K562 (cell line): Measurements from ENCODE around the gene TP73. TPM values are rescaled to one million over a fixed set of nuclear protein-coding genes. Genes with fewer than 3 reads are reported as not detected.

ENCODE experiments used
- RAD21 ChIP-seq, 2 experiments: fragments of 250-450 bp in 1 of 2; fragments of 450-650 bp in 1 of 2; sonication (Bioruptor Pico) in 1 of 2; formaldehyde crosslinking in 1 of 2; IDR thresholded peaks in 1 of 2; conservative IDR thresholded peaks in 1 of 2; 2 replicates each; pipeline versions ENCODE4 v1.4.0 to v1.8.0; 2020 to 2022; ENCODE audit warnings: mild to moderate bottlenecking in 2 of 2, moderate library complexity in 1 of 2
- ZBED1 ChIP-seq: IDR thresholded peaks from 2 replicates; pipeline ENCODE4 v1.6.1; 2014
- ZBTB40 ChIP-seq, 2 experiments: fragments of 450-650 bp in 1 of 2; sonication (generic) in 1 of 2; formaldehyde crosslinking in 1 of 2; IDR thresholded peaks; 2 replicates each; pipeline versions ENCODE4 v1.7.1 to v1.9.0; 2016 to 2022; ENCODE audit warnings: inconsistent platforms in 1 of 2, mild to moderate bottlenecking in 1 of 2, missing genetic modification reagents in 1 of 2
- ZC3H8 ChIP-seq: fragments of 450-650 bp; IDR thresholded peaks from 2 replicates; pipeline ENCODE4 v1.6.1; 2017
- ZNF140 ChIP-seq: fragments of 250-450 bp; sonication (Bioruptor Pico); IDR thresholded peaks from 2 replicates; pipeline ENCODE4 v1.8.0; 2021; ENCODE audit warnings: moderate library complexity, mild to moderate bottlenecking, inconsistent platforms
- ZNF589 ChIP-seq: fragments of 200-800 bp; sonication (Bioruptor generic); IDR thresholded peaks from 2 replicates; pipeline ENCODE4 v1.6.1; 2016; ENCODE audit warnings: low read depth, missing genetic modification characterization, missing compliant biosample characterization
- ZSCAN29 ChIP-seq: fragments of 450-650 bp; IDR thresholded peaks from 2 replicates; pipeline ENCODE4 v1.6.1; 2017
- polyA plus RNA-seq, 8 experiments: library from polyadenylated mRNA; depleted of rRNA in 4 of 8; stranded (reverse) in 5 of 8; unstranded in 3 of 8; fragments of >200 nt; fragmentation: Nextera tagmentation in 2 of 8; fragmentation: Illumina TruSeq in 1 of 8; extraction: Ambion mirVana in 2 of 8; extraction: Trizol in 1 of 8; gene quantifications; 2 replicates each; pipeline versions ENCODE4 v1.2.1 to v1.2.3, GENCODE V29; 2011 to 2014; ENCODE audit warnings: inconsistent platforms in 1 of 8, missing spikeins in 1 of 8
- total RNA-seq, 7 experiments: library from RNA; depleted of rRNA in 6 of 7; stranded (reverse); fragments of >200 nt in 6 of 7; fragmentation: Illumina TruSeq in 2 of 7; extraction: Trizol in 2 of 7; gene quantifications; 2 replicates each; pipeline versions ENCODE4 v1.2.1 to v1.2.3, GENCODE V29; 2011 to 2021; ENCODE audit warnings: low replicate concordance in 1 of 7

The TP73 gene
- total and polyA plus RNA-seq, 9 of the 15 experiments (the other 6 are each of a cell fraction or from before 2014, with no cell fraction given) = 0.07 to 1.6 (median 0.40) TPM; not detected in 2

DNA sequence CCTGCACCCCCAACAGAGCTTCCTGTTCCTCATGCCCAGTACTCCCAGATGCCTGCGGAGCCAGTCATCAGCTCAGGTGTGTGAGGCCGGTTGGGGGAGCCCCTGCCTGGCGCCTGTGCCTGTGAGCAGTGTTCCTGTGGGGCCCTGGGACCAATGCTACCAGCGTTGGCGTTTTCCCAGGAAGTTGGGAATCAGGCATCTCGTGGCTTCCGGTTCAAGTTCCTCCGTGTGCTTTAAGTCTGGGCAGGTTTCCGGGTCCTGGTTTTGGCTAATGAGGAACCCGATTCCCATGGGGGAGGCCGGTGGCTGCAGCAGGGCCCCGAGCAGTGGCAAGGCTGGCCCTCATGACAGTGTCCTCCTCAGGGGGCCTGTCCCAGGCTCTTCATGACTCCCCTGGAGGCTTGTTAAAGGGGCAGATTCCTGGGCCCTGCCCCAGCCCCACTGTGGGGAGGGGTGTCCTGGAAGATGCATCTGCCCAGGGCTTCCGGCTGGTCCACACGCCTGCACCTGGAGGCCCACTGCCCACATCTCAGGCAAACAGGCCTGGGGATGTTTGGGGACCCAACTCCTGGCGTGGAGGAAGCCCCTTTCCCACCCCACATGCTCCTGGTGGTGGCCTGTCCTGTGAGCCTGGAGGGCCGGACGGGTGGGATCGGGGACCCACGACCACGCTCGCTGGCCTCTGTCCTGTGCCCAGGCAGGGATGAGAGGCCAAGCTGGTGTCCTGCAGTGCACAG, 26.2 kb downstream of the TP73 start (continued):
- TF ChIP-seq ZBTB40 (IDR thresholded peaks at IDR 0.05) (peak; percentile 66), ZBTB40 (CRISPR knock-in tag; IDR thresholded peaks at IDR 0.05) (no peak), ZC3H8 (no peak), ZBED1 (no peak), ZNF140 (CRISPR knock-in tag) (no peak), ZNF589 (CRISPR knock-in tag) (no peak), RAD21 (CRISPR knock-in tag; conservative IDR thresholded peaks at IDR 0.05 in 1 of 2, IDR thresholded peaks at IDR 0.05 in 1 of 2) (no peak), ZSCAN29 (no peak)
